MCF 10A (cell line): ENCODE data around the gene SAE1. TPM values are rescaled to one million over a fixed set of nuclear protein-coding genes. Genes with fewer than 3 reads are reported as not detected.
A peak's percentile ranks its signal among the peaks of the same experiment; 100 is the strongest.

Experiments used
- BruUV-seq: library from RNA; stranded (reverse); fragments of 400-500 nt; replicated peaks from 2 replicates; lab custom pipeline; 2021; lab: Mats Ljungman, UMichigan
- CTCF ChIA-PET: fragments of 300-600 bp; sonication (Branson Sonifier 250); formaldehyde crosslinking; extraction: SDS; loops from one replicate; lab custom pipeline; 2021; ENCODE audit warnings: antibody characterized with exemption, inconsistent platforms; lab: Yijun Ruan, JAX
- POLR2A ChIA-PET: fragments of 300-600, 350-650 bp; sonication (Branson Sonifier 250); formaldehyde crosslinking; extraction: SDS; loops from one replicate; lab custom pipeline; 2020; ENCODE audit warnings: antibody characterized with exemption, inconsistent platforms; lab: Yijun Ruan, JAX
- DNase-seq: peaks from one replicate; pipeline ENCODE4 v3.0.0-alpha.2; 2018; ENCODE audit not compliant: unreplicated experiment
- H3K27ac Mint-ChIP-seq: one replicate; pipeline ENCODE4 v1.8.0; 2022; ENCODE audit warnings: mild to moderate bottlenecking, low read depth, mixed read lengths; ENCODE audit not compliant: unreplicated experiment
- H3K27me3 Mint-ChIP-seq: one replicate; pipeline ENCODE4 v1.8.0; 2022; ENCODE audit warnings: mixed read lengths; ENCODE audit not compliant: insufficient read depth, unreplicated experiment
- H3K36me3 Mint-ChIP-seq: one replicate; pipeline ENCODE4 v1.8.0; 2022; ENCODE audit warnings: mild to moderate bottlenecking, moderate library complexity, mixed read lengths; ENCODE audit not compliant: insufficient read depth, unreplicated experiment
- H3K4me1 Mint-ChIP-seq: one replicate; pipeline ENCODE4 v1.8.0; 2022; ENCODE audit warnings: mixed read lengths; ENCODE audit not compliant: insufficient read depth, unreplicated experiment
- H3K4me3 Mint-ChIP-seq: one replicate; pipeline ENCODE4 v1.8.0; 2022; ENCODE audit warnings: mild to moderate bottlenecking, moderate library complexity, mixed read lengths; ENCODE audit not compliant: unreplicated experiment
- H3K9me3 Mint-ChIP-seq: one replicate; pipeline ENCODE4 v1.8.0; 2022; ENCODE audit warnings: mixed read lengths; ENCODE audit not compliant: unreplicated experiment
- intact Hi-C: fragments of 100-400 bp; cut with micrococcal nuclease; formaldehyde crosslinking; loops from 2 replicates; pipeline ENCODE4 v1.14.1; 2022
- total RNA-seq: library from RNA; stranded (reverse); gene quantifications from 2 replicates; pipeline ENCODE4 v1.2.3, GENCODE V29; 2022
- TF ChIP-seq, protein P1 (sequence below): fragments of 200-600 bp; IDR thresholded peaks from one replicate; pipeline ENCODE4 v1.8.0; 2022; ENCODE audit warnings: antibody characterized with exemption, mild to moderate bottlenecking; ENCODE audit not compliant: unreplicated experiment

SAE1 gene
- total RNA-seq, 1 experiment from 2014 or later = 81.7 TPM

DNA sequence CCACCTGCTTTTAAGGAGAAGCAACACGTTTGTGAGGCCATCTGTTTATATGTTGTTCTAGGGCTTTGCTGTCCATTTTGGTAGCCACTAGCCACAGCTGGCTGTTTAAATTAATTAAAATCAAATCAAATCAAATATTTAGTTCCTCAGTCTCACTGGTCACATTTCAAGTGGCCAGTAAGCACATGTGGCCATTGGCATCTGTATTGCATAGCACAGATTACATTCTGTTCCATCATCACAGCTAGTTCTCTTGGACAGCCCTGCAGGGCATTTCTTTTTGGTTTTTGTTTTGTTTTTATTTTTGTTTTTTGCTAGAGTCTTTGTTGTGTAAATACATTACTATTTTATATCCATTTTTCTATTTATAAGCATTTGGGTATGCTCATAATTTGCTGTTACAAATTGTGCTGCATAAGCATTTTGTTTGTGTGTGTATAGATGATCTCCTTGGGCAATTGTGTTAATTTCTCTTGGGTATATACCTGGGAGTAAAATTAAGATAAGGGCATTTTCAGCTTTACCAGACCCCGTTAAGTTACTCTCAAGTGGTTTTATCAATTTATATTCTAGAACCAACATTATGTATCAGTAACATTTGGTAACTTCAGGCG is 31.3 kb downstream of the SAE1 start:
- H3K9me3 Mint-ChIP-seq = no peaks in the 10 kb centered on the region
- intact Hi-C loops = no loop called here
- peaks cover 15% of the 10 kb centered on the region for H3K4me1 Mint-ChIP-seq
- TF ChIP-seq, protein P1, sequence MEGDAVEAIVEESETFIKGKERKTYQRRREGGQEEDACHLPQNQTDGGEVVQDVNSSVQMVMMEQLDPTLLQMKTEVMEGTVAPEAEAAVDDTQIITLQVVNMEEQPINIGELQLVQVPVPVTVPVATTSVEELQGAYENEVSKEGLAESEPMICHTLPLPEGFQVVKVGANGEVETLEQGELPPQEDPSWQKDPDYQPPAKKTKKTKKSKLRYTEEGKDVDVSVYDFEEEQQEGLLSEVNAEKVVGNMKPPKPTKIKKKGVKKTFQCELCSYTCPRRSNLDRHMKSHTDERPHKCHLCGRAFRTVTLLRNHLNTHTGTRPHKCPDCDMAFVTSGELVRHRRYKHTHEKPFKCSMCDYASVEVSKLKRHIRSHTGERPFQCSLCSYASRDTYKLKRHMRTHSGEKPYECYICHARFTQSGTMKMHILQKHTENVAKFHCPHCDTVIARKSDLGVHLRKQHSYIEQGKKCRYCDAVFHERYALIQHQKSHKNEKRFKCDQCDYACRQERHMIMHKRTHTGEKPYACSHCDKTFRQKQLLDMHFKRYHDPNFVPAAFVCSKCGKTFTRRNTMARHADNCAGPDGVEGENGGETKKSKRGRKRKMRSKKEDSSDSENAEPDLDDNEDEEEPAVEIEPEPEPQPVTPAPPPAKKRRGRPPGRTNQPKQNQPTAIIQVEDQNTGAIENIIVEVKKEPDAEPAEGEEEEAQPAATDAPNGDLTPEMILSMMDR = no peak
- H3K27ac Mint-ChIP-seq = no peak overlapping the region
- H3K27me3 Mint-ChIP-seq = no peaks in the 10 kb centered on the region
- H3K36me3 Mint-ChIP-seq = peaks cover 72% of the 10 kb centered on the region
- POLR2A ChIA-PET = interaction anchor here (0.6 to 1.6 kb wide), 4 partner anchors 8 to 94 kb away, joined by 3 to 7 read pairs (median 3); partner anchors contain the start of gene CCDC9
- BruUV-seq = no TSS peak
- CTCF ChIA-PET = interaction anchor here (1.0 to 1.6 kb wide), 3 partner anchors 8 to 85 kb away, joined by 3 to 9 read pairs (median 4); no protein-coding TSS in a partner anchor
- no peak overlapping the region for H3K4me3 Mint-ChIP-seq
- DNase-seq = no peak

DNA sequence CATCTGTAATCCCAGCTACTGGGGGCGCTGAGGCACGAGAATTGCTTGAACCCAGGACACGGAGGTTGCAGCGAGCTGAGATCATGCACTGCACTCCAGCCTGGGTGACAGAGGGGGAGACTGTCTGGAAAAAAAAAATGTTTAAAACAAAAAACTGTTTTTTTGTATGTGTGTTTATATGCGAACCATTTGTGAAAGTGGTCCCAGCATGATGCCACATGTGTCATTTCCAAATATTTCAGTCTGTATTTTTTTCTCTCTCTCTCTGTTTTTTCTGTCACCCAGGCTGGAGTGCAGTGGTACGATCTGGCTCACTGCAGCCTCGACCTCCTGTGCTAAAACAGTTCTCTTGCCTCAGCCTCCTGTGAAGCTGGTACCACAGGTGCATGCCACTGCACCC is 37.4 kb downstream of the SAE1 start:
- intact Hi-C loops = no loop called here
- Mint-ChIP-seq H3K36me3 (peaks cover 68% of the 10 kb centered on the region), H3K27ac (no peak overlapping the region), H3K4me1 (no peaks in the 10 kb centered on the region), H3K27me3 (no peaks in the 10 kb centered on the region), H3K9me3 (no peaks in the 10 kb centered on the region), H3K4me3 (no peak overlapping the region)
- ChIA-PET CTCF (interaction anchor here (0.6 to 0.7 kb wide), 2 partner anchors 34 to 626 kb away, joined by 3 to 4 read pairs; no protein-coding TSS in a partner anchor), POLR2A (interaction anchor here (0.8 to 1.2 kb wide), 2 partner anchors 10 kb away, joined by 4 read pairs; no protein-coding TSS in a partner anchor)
- BruUV-seq = no TSS peak
- DNase-seq = no peak
- TF ChIP-seq, protein P1 = no peak

DNA sequence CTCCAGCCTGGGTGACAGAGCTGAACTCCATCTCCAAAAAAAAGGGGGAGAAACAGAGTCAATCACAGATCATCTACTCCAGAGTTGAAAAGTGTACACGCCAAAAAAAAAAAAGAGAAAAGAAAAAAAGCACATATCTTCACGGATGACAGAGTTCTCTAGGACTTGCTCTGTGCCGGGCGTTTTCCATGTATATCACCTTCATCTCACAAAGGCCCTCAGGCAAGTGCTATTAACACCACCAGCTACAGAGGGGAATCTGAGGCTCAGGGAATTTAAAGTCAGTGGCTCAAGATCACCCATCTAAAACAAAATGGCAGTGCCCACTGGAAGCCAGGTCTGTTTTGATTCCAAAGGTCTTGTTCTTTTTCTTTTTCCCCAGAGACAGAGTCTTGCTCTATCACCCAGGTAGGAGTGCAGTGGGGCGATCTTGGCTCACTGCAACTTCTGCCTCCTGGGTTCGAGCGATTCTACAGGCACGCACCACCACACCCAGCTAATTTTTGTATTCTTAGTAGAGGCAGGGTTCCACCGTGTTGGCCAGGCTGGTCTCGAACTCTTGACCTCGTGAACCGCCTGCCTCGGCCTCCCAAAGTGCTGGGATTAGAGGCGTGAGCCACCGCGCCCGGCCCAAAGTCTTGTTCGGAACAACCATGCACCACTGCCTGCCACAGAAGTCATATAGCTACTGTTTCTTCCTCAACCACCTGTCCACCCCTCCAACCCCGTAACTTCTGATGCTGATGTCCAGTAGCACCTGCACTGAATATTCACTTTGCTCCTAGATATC is 42.2 kb downstream of the SAE1 start:
- H3K27me3 Mint-ChIP-seq = no peaks in the 10 kb centered on the region
- ChIA-PET CTCF (interaction anchor here (0.6 kb wide), 1 partner anchor 72 kb away, joined by 3 read pairs; no protein-coding TSS in a partner anchor), POLR2A (no interaction called here)
- H3K4me3 Mint-ChIP-seq = no peak overlapping the region
- intact Hi-C loops = no loop called here
- H3K36me3 Mint-ChIP-seq = peaks cover 87% of the 10 kb centered on the region
- BruUV-seq = no TSS peak
- H3K9me3 Mint-ChIP-seq = no peaks in the 10 kb centered on the region
- no peaks in the 10 kb centered on the region for H3K4me1 Mint-ChIP-seq
- no peak overlapping the region for H3K27ac Mint-ChIP-seq
- DNase-seq = no peak
- TF ChIP-seq, protein P1 = no peak

DNA sequence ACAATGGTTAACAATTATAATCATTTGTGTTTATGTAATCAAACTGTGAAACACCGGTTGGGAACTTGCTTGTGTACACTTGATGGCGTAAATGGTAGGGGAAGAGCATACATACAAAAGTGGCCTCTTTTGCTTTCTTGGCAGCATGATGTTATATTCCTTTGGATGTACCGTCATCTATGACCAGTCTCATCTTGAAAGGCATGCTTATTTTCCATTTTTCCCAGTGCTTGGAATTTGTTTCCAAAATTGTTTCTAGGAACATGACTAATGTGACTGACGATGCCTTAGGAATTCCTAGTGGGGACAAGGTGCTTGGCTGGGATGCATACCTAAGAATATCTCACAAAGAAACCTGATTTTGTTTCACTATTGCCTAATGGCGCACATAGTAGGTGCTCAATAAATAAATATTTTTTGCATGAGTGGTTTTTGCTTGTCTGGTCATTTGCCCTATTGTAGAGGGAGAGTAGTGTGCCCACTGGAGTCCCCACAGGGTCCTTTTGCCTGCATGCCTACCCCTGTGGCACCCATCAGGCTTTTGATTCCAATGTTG is 45.5 kb downstream of the SAE1 start:
- POLR2A ChIA-PET = no interaction called here

More for the DNA sequence above, 45.5 kb downstream of the SAE1 start:
- intact Hi-C loops = no loop called here
- Mint-ChIP-seq H3K27me3 (no peaks in the 10 kb centered on the region), H3K4me1 (no peaks in the 10 kb centered on the region), H3K9me3 (no peaks in the 10 kb centered on the region), H3K27ac (no peak overlapping the region), H3K36me3 (peaks cover 84% of the 10 kb centered on the region), H3K4me3 (no peak overlapping the region)
- peak; percentile 56 for DNase-seq
- CTCF ChIA-PET = no interaction called here
- no TSS peak for BruUV-seq
- TF ChIP-seq, protein P1 = no peak
